ENCODE data around the gene MFSD2A.
"Not testable (repeated sequence)": the region's sequence is repeated elsewhere in the genome, so short reads cannot be mapped to it uniquely, and the experiment has no call there.

MFSD2A gene

GRCh38 chr1:39940980-39941871 lies 13.7 kb upstream of the MFSD2A start:
- DNase-seq: no peak

- DNase-seq: no peak
Measured at GRCh38 chr1:39943471-39944290, 11.3 kb upstream of the MFSD2A start.

- DNase-seq: no peak
Measured at GRCh38 chr1:39944410-39945112, 10.4 kb upstream of the MFSD2A start.

GRCh38 chr1:39946216-39946615 lies 8.7 kb upstream of the MFSD2A start:
- DNase-seq: no peak

- DNase-seq: no peak
Measured at GRCh38 chr1:39947260-39947659, 7.7 kb upstream of the MFSD2A start.

- no peak for DNase-seq
Measured at GRCh38 chr1:39949891-39950290, 5.1 kb upstream of the MFSD2A start.

GRCh38 chr1:39951926-39952325 lies 3.0 kb upstream of the MFSD2A start:
- DNase-seq: no peak

GRCh38 chr1:39952359-39953110 lies 2.4 kb upstream of the MFSD2A start:
- DNase-seq: no peak

GRCh38 chr1:39954324-39954869 lies 548 bp upstream of the MFSD2A start:
- DNase-seq: no peak

- DNase-seq: peak; percentile 31
Measured at GRCh38 chr1:39955547-39956539, 898 bp downstream of the MFSD2A start.

- DNase-seq: no peak
Measured at GRCh38 chr1:39957299-39958015, 2.5 kb downstream of the MFSD2A start.

- DNase-seq: no peak
Measured at GRCh38 chr1:39958403-39959200, 3.7 kb downstream of the MFSD2A start.

GRCh38 chr1:39959651-39960333 lies 4.8 kb downstream of the MFSD2A start:
- no peak for DNase-seq

GRCh38 chr1:39960431-39960958 lies 5.5 kb downstream of the MFSD2A start:
- DNase-seq: no peak

- no peak for DNase-seq
Measured at GRCh38 chr1:39962450-39962825, 7.5 kb downstream of the MFSD2A start.

- not testable (repeated sequence) for DNase-seq
Measured at GRCh38 chr1:39962964-39963363, 8.0 kb downstream of the MFSD2A start.

- DNase-seq: no peak
Measured at GRCh38 chr1:39964552-39964951, 9.6 kb downstream of the MFSD2A start.

GRCh38 chr1:39965044-39965443 lies 10.1 kb downstream of the MFSD2A start:
- DNase-seq: no peak

All from T1000 (cell line).